Measurements from ENCODE around the gene AMHR2. TPM values are rescaled to one million over a fixed set of nuclear protein-coding genes. Genes with fewer than 3 reads are reported as not detected.
"Not testable (repeated sequence)": the region's sequence is repeated elsewhere in the genome, so short reads cannot be mapped to it uniquely, and the experiment has no call there.

Gene AMHR2
- total RNA-seq, 1 donor from 2014 or later, result not detected

GRCh38 chr12:53399896-53400295 lies 23.8 kb upstream of the AMHR2 start:
- H3K4me3 ChIP-seq (ENCODE audit: low read depth, low read length), result no peak overlapping the region
- no peak for TF ChIP-seq CTCF (conservative IDR thresholded peaks at IDR 0.05; ENCODE audit: low read depth, low read length)
- no peak for DNase-seq (ENCODE audit: low read depth)

- DNase-seq (ENCODE audit: low read depth), result not testable (repeated sequence)
Observed at GRCh38 chr12:53402351-53402750, 21.3 kb upstream of the AMHR2 start.

GRCh38 chr12:53402871-53403270 lies 20.8 kb upstream of the AMHR2 start:
- no peak for TF ChIP-seq CTCF (conservative IDR thresholded peaks at IDR 0.05; ENCODE audit: low read depth, low read length)
- no peak overlapping the region for H3K4me3 ChIP-seq (ENCODE audit: low read depth, low read length)
- no peak for DNase-seq (ENCODE audit: low read depth)

More at GRCh38 chr12:53402351-53402750, 21.3 kb upstream of the AMHR2 start:
- not testable (repeated sequence) for H3K4me3 ChIP-seq (ENCODE audit: low read depth, low read length)

GRCh38 chr12:53410951-53411350 lies 12.7 kb upstream of the AMHR2 start:
- no peak for DNase-seq (ENCODE audit: low read depth)
- H3K4me3 ChIP-seq (ENCODE audit: low read depth, low read length), result no peak overlapping the region
- no peak for TF ChIP-seq CTCF (conservative IDR thresholded peaks at IDR 0.05; ENCODE audit: low read depth, low read length)

- DNase-seq (ENCODE audit: low read depth), result no peak
- H3K4me3 ChIP-seq (ENCODE audit: low read depth, low read length), result no peak overlapping the region
- no peak for TF ChIP-seq CTCF (conservative IDR thresholded peaks at IDR 0.05; ENCODE audit: low read depth, low read length)
Observed at GRCh38 chr12:53413485-53414204, 10.0 kb upstream of the AMHR2 start.

- no peak overlapping the region for H3K4me3 ChIP-seq (ENCODE audit: low read depth, low read length)
- no peak for DNase-seq (ENCODE audit: low read depth)
- TF ChIP-seq CTCF (conservative IDR thresholded peaks at IDR 0.05; ENCODE audit: low read depth, low read length), result no peak
Observed at GRCh38 chr12:53414756-53415417, 8.8 kb upstream of the AMHR2 start.

GRCh38 chr12:53415752-53416389 lies 7.8 kb upstream of the AMHR2 start:
- not testable (repeated sequence) for DNase-seq (ENCODE audit: low read depth); H3K4me3 ChIP-seq (ENCODE audit: low read depth, low read length)

- not testable (repeated sequence) for DNase-seq (ENCODE audit: low read depth); H3K4me3 ChIP-seq (ENCODE audit: low read depth, low read length)
Observed at GRCh38 chr12:53417291-53417816, 6.3 kb upstream of the AMHR2 start.

Measured in epithelial cell of proximal tubule (primary cell).